GM19467 (cell line): ENCODE data around the gene TGM6.

Experiments used
- ATAC-seq: cut with Tn5 transposase; IDR thresholded peaks from one replicate; pipeline ENCODE4 v1.9.1; 2021; ENCODE audit warnings: mild to moderate bottlenecking, moderate library complexity; ENCODE audit not compliant: unreplicated experiment

The TGM6 gene

DNA sequence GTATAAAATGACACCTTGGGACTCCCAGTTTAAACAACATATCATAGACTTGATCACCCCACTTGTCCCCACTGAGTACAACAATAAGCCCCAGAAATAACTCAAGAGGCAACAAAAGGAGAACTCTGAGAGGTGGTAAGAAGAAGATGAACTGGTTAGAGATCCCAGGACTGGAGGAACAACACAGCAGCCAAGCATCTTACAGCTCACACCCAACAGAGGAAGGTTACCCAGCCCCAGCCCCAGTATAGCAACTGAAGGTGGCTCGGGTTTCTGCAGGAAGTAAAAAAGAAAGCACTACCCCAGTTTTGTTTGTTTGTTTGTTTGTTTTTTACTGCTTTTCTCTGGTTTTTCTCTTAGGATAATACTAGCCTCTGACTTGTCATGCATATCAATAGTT, 17.1 kb upstream of the TGM6 start:
- no peak for ATAC-seq

DNA sequence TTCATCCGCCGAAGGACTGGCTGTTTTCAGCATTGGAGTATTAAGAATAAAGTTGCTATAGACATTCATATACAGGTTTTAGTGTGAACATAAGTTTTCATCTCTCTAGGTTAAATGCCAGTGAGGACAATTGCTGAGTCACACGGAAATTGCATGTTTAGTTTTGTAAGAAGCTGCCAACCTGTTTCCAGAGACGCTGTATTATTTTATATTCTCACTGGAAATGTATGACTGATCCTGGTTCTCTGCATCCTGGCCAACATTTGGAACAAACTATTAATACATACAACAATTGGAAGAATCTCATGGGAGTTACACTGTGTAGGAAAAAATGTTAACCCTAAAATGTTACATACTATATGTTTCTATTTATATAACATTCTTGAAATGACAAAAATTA, 16.7 kb upstream of the TGM6 start:
- no peak for ATAC-seq

GRCh38 chr20:2365091-2365490, 15.6 kb upstream of the TGM6 start:
- no peak for ATAC-seq

- no peak for ATAC-seq
These were observed 15.0 kb upstream of the TGM6 start for GRCh38 chr20:2365666-2366065.

- ATAC-seq, result no peak
These were observed 12.1 kb upstream of the TGM6 start for GRCh38 chr20:2368621-2369020.

DNA sequence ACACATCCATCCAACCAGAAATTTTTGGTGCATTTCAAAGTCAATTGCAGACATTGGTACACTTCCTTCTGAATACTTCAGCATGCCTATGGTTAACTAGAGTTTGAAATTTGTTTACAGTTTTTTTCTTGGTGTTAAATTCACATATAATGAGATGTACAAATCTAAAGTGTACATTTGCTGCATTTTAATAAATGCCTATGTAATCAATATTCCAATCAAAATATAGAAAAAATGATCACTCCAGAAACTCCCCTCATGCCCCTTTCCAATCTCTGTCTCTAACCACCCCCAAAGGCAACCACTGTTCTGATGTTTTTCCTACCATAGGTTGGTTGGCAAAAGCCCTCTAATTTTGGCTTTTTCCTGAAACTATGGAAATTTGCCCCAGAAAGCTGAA, 7.6 kb upstream of the TGM6 start:
- no peak for ATAC-seq

- no peak for ATAC-seq
These were observed 6.2 kb upstream of the TGM6 start for GRCh38 chr20:2374346-2375125.

DNA sequence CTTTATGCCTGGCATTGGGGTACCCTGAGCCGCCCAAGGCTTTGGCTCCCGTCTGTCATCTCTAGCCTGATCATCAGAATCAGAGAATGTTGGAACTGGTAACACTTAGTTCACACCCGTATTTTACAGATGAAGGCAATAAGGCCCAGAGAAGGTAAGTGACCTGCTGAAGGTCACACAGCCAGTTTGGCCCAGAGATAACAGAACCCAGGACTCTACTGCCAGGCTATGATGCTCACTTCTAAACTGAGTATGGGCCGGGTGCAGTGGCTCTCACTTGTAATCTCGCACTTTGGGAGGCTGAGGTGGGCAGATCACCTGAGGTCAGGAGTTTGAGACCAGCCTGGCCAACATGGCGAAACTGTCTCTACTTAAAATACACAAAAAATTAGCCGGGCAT, 1.8 kb upstream of the TGM6 start:
- no peak for ATAC-seq

DNA sequence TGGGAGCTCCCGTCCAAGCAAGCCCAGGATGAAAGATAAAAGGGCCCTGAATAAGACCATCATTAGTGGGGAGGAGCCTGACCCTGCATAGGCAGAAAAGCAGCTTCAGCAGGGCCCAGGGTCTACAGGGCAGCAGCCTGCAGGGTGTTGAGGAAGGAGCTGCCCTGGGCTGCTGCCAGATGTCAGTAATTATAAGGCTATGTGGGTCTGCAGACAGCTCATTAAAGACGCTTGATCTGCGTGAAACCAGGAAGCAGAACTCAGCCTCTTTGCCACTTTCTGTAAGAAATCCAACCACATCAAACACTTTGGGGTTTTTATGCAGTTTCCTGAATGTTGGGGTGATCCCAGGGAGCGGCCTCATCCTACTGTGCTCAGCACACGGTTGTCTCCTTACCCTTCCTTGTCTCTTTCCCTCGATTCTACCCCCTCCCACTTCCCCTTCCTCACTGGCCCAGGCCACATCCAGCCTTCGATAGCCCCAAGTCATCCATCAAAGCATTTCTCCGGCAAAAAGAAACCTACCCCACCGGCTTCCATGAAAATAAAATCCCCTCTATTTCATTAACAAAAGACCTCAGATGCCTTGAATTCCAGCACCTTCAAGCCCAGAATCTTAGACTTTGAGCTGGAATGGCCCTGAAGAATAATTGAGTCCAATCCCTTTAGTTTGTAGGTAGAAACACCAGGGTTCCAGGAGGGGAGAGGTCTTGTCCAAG, 1.0 kb upstream of the TGM6 start:
- no peak for ATAC-seq

DNA sequence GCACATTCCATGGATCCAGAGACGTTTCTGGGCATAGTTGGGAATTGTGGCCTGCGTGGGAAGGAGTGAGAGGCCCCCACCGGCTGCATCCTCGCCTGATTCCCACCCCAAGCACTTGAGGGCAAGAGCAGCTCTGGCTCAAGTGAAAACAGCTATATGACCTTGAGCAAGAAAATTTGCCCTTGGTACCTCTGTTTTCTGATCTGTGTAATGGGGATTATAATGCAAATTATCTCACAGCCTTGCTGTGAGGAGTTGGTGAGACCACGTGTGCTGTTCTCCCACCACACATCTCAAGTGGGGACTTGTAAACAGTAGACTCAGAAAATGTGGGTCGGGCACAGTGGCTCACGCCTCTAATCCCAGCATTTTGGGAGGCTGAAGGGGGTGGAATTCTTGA, 602 bp downstream of the TGM6 start:
- no peak for ATAC-seq

GRCh38 chr20:2382833-2383232, 2.1 kb downstream of the TGM6 start:
- ATAC-seq, result no peak

GRCh38 chr20:2385026-2385425, 4.3 kb downstream of the TGM6 start:
- no peak for ATAC-seq

- ATAC-seq, result no peak
These were observed 4.8 kb downstream of the TGM6 start for GRCh38 chr20:2385496-2385895.

GRCh38 chr20:2386516-2387179, 5.9 kb downstream of the TGM6 start:
- no peak for ATAC-seq

- no peak for ATAC-seq
These were observed 6.5 kb downstream of the TGM6 start for GRCh38 chr20:2387180-2387577.

DNA sequence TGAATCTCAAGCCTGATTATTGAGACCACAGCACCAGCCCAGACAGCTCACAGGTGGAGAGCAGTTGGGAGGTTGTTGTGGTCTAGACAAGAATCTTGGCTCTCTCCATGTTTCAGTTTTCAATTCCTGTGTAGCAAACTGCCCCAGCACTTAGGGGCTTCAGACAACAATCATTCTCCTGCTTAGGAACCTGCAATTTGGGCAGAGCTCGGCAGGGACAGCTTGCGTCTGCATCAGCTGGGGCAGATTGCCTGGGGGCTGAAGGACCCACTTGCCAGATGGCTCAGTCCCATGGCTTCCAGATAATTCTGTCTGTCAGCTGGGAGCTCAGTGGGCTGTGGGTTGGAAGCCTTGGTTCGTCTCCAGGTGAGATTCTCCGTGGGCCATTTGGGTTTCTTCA, 6.9 kb downstream of the TGM6 start:
- ATAC-seq, result no peak

GRCh38 chr20:2390951-2391675, 10.4 kb downstream of the TGM6 start:
- no peak for ATAC-seq

- ATAC-seq, result no peak
These were observed 13.8 kb downstream of the TGM6 start for GRCh38 chr20:2394411-2395055.

DNA sequence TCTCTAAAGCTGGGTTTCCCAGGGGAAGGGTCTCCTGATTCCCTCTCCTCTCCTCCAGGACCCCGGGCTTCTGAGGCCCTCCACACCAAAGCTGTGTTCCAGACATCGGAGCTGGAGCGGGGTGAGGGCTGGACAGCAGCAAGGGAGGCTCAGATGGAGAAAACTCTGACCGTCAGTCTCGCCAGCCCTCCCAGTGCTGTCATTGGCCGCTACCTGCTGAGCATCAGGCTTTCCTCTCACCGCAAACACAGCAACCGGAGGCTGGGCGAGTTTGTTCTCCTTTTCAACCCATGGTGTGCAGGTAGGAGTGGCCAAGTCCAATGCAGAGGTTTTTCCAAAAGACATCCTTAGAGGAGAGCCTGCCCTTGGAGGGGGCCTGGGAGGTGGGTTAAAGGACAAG, 14.4 kb downstream of the TGM6 start:
- no peak for ATAC-seq

DNA sequence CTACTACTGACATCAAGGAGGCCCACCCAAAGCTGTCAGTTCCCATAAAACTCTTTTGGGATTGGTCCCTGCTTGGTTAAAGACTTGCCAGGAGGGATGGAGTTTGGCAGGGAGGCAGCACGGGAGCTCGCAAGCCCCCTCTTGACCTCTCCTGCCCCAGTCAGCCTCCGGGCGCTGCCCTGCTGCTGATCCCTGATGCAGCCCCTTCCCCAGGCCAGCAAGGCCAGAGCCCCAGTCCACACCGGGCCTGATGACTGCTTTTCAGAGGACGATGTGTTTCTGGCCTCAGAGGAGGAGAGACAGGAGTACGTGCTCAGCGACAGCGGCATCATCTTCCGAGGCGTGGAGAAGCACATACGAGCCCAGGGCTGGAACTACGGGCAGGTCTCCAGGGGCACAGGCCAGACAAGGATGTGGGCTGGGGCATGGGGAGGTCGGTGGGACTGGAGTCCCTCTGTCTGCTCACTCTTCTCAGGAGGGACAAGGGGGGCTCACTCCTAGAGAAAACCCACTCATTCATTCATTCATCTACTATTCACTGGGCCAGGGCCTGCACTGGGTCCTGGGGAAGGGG, 15.6 kb downstream of the TGM6 start:
- ATAC-seq, result no peak

DNA sequence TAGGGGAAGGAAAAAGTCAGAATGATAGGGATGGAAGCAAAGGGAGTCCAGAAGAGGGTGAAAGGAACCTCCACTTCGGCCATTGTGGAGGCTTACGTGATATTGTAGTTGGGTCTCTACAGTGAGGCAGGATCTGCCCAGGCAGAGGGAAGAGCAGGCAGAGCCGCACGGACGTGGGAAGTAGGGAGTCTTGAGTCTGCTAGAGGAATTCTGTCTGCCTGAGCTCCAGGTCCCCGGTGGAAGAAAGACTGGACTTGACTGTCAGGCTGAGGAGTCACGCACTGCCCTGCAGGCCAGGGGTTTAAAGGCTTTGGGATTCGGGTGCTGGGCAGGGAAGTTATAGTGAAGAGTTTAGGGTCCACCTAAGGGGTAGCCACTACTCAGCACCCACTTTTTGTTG, 16.4 kb downstream of the TGM6 start:
- no peak for ATAC-seq
